Kidney (tissue), 14 donors: ENCODE results near the gene CCDC87. TPM values are rescaled to one million over a fixed set of nuclear protein-coding genes. Genes with fewer than 3 reads are reported as not detected.

ENCODE experiments used
- DNase-seq, 5 donors: peaks; one replicate each; pipeline ENCODE4 v3.0.0-alpha.2; 2013 to 2020
- FAIRE-seq: peaks from 2 replicates; lab custom pipeline; 2012; peaks lifted over from hg19 to GRCh38; lab: Jason Lieb, UNC
- H3K27ac ChIP-seq, 2 donors: one replicate each; pipeline ENCODE4 v1.7.0; 2013; ENCODE audit warnings: low read depth in 2 of 2, low read length in 2 of 2, inconsistent platforms in 1 of 2
- H3K27me3 ChIP-seq: one replicate; pipeline ENCODE4 v1.7.1; 2013; ENCODE audit warnings: low read length, inconsistent platforms; ENCODE audit not compliant: control insufficient read depth, insufficient read depth
- H3K36me3 ChIP-seq, 3 donors: one replicate each; pipeline versions ENCODE4 v1.7.0 to v1.7.1; 2013; ENCODE audit warnings: low read length in 3 of 3, control low read depth in 1 of 3, inconsistent platforms in 1 of 3; ENCODE audit not compliant: insufficient read depth in 3 of 3, control insufficient read depth in 2 of 3
- H3K4me1 ChIP-seq, 3 donors: one replicate each; pipeline versions ENCODE4 v1.7.0 to v1.7.1; 2013; ENCODE audit warnings: low read length in 3 of 3, inconsistent platforms in 1 of 3, low read depth in 1 of 3; ENCODE audit not compliant: control insufficient read depth in 2 of 3, insufficient read depth in 2 of 3
- H3K4me3 ChIP-seq, 3 donors: one replicate each; pipeline versions ENCODE4 v1.7.0 to v1.8.1; 2013; ENCODE audit warnings: low read length in 3 of 3, control low read depth in 1 of 3, inconsistent platforms in 1 of 3
- H3K9ac ChIP-seq, 3 donors: one replicate each; pipeline versions ENCODE4 v1.7.0 to v1.7.1; 2013; ENCODE audit warnings: low read length in 3 of 3, control low read depth in 1 of 3, inconsistent platforms in 1 of 3
- H3K9me3 ChIP-seq, 3 donors: one replicate each; pipeline versions ENCODE4 v1.7.0 to v1.7.1; 2013; ENCODE audit warnings: low read length in 3 of 3, control low read depth in 1 of 3, inconsistent platforms in 1 of 3; ENCODE audit not compliant: control insufficient read depth in 2 of 3, insufficient read depth in 1 of 3
- CTCF ChIP-seq: IDR thresholded peaks from 3 replicates; pipeline ENCODE4 v1.5.1; 2012; ENCODE audit warnings: mild to moderate bottlenecking, moderate library complexity, borderline replicate concordance; ENCODE audit not compliant: insufficient read depth; ENCODE audit errors: extremely low read depth
- intact Hi-C: fragments of 100-400 bp; cut with DNase I; formaldehyde crosslinking; loops from one replicate; pipeline ENCODE4 v1.11.1; 2022
- polyA plus RNA-seq: library from polyadenylated mRNA; stranded (reverse); fragments of 350-450 nt; fragmentation: Illumina TruSeq; extraction: RNeasy Lipid Tissue Mini Kit (QIAGEN cat#74804); gene quantifications from one replicate; pipeline ENCODE4 v1.2.3, GENCODE V29; 2014; ENCODE audit warnings: low read depth, low replicate concordance; ENCODE audit not compliant: insufficient read depth
- total RNA-seq: library from RNA; stranded (reverse); fragmentation: NEBNext Ultra II Directional; extraction: Animal tissue kit (Norgen Biotek cat#: 25700); gene quantifications from one replicate; pipeline ENCODE4 v1.2.1, GENCODE V29; 2021
- donor health status: control.
- donor health status: control.
- donor health status: control.
- donor health status: control.
- donor health status: control.
- donor health status: DM: yes; HTN: yes; CAD: no.
- donor health status: Normal renal cell carcinoma (clear cell type).

Gene CCDC87
- total and polyA plus RNA-seq, 2 donors from 2014 or later: 0.13 to 1.0 TPM

GRCh38 chr11:66617155-66617834 is 24.4 kb upstream of the CCDC87 start:
- Histone ChIP-seq H3K36me3 (peaks cover 0 to 3% (median 0%) of the 10 kb centered on the region in 3 donors), H3K4me1 (peaks cover 0 to 18% (median 0%) of the 10 kb centered on the region in 3 donors), H3K9me3 (no peaks in the 10 kb centered on the region), H3K4me3 (peak overlapping the region; percentile 99 to 100 (median 99)), H3K27me3 (no peaks in the 10 kb centered on the region), H3K9ac (peak overlapping the region; percentile 90 to 99 (median 94)), H3K27ac (peak overlapping the region; percentile 95 to 98)
- intact Hi-C loops: no loop called here
- DNase-seq (peak in 1 of 5 donors; percentile 79), FAIRE-seq (no peak)
- TF ChIP-seq CTCF: no peak

GRCh38 chr11:66616379-66617154 is 23.7 kb upstream of the CCDC87 start, which contains the start of gene RBM14:
TSS of gene RBM14 (plus strand) at chr11:66616630. CDS start at chr11:66616721, 91 bp downstream.
- no peak for TF ChIP-seq CTCF

GRCh38 chr11:66614073-66614472 is 21.2 kb upstream of the CCDC87 start:
- peaks cover 0 to 12% (median 0%) of the 10 kb centered on the region in 3 donors for H3K4me1 ChIP-seq
- DNase-seq (no peak), FAIRE-seq (no peak)
- H3K27ac ChIP-seq: no peak overlapping the region
- intact Hi-C loops: no loop called here
- no peaks in the 10 kb centered on the region for H3K9me3 ChIP-seq
- H3K4me3 ChIP-seq: no peak overlapping the region
- no peaks in the 10 kb centered on the region for H3K36me3 ChIP-seq
- no peaks in the 10 kb centered on the region for H3K27me3 ChIP-seq
- TF ChIP-seq CTCF: no peak
- H3K9ac ChIP-seq: no peak overlapping the region

More at GRCh38 chr11:66616379-66617154, 23.7 kb upstream of the CCDC87 start, which contains the start of gene RBM14:
- FAIRE-seq (peak; percentile 52), DNase-seq (peak; percentile 99 to 100 (median 100))
- Histone ChIP-seq H3K4me3 (peak within 1 kb of the TSS; percentile 99 to 100 (median 99)), H3K9me3 (no peaks in the 10 kb centered on the region), H3K36me3 (peaks cover 0 to 3% (median 0%) of the 10 kb centered on the region in 3 donors), H3K9ac (peak within 1 kb of the TSS; percentile 90 to 99 (median 94)), H3K27ac (peak within 1 kb of the TSS; percentile 95 to 98), H3K27me3 (no peaks in the 10 kb centered on the region), H3K4me1 (peaks cover 0 to 18% (median 0%) of the 10 kb centered on the region in 3 donors)
- intact Hi-C loops: no loop called here
